Fibroblast of lung (primary cell): ENCODE measurements around the gene ARVCF. TPM values are rescaled to one million over a fixed set of nuclear protein-coding genes. Genes with fewer than 3 reads are reported as not detected.

Experiments used
- DNase-seq, 2 donors: peaks; one replicate each; pipeline versions ENCODE4 v3.0.0 to v3.0.0-alpha.2; 2010; ENCODE audit warnings: low read depth in 2 of 2
- H2AFZ ChIP-seq: 2 replicates; pipeline ENCODE4 v1.5.1; 2012; ENCODE audit warnings: low read length, control low read depth, inconsistent platforms
- H3K27ac ChIP-seq: 2 replicates; pipeline ENCODE4 v1.5.1; 2011; ENCODE audit warnings: low read length, control low read depth; ENCODE audit not compliant: insufficient read depth
- H3K27me3 ChIP-seq: 2 replicates; pipeline ENCODE4 v1.5.1; 2011; ENCODE audit warnings: mild to moderate bottlenecking, low read length; ENCODE audit not compliant: control insufficient read depth, insufficient read depth
- H3K36me3 ChIP-seq: 2 replicates; pipeline ENCODE4 v1.5.1; 2011; ENCODE audit warnings: low read length; ENCODE audit not compliant: control insufficient read depth, insufficient read depth
- H3K4me1 ChIP-seq: 2 replicates; pipeline ENCODE4 v1.5.1; 2011; ENCODE audit warnings: low read length; ENCODE audit not compliant: control insufficient read depth, insufficient read depth; ENCODE audit errors: extremely low read depth
- H3K4me2 ChIP-seq: 2 replicates; pipeline ENCODE4 v1.5.1; 2011; ENCODE audit warnings: low read length, control low read depth; ENCODE audit not compliant: insufficient read depth; ENCODE audit errors: extremely low read depth
- H3K4me3 ChIP-seq, 4 experiments: fragments of 200-600 bp in 1 of 4; sonication (generic) in 1 of 4; replicated peaks in 1 of 4; 2 replicates each; pipeline ENCODE4 v1.5.1; 2011 to 2016; ENCODE audit warnings: low read length in 4 of 4, low read depth in 3 of 4, mild to moderate bottlenecking in 3 of 4, control low read depth in 2 of 4, inconsistent platforms in 1 of 4, mixed read lengths in 1 of 4; ENCODE audit not compliant: insufficient read depth in 1 of 4; ENCODE audit errors: control extremely low read depth in 1 of 4
- H3K79me2 ChIP-seq: 2 replicates; pipeline ENCODE4 v1.5.1; 2012; ENCODE audit warnings: mild to moderate bottlenecking, low read length, inconsistent platforms; ENCODE audit not compliant: control insufficient read depth, insufficient read depth
- H3K9ac ChIP-seq: 2 replicates; pipeline ENCODE4 v1.5.1; 2011; ENCODE audit warnings: mild to moderate bottlenecking, low read length, control low read depth; ENCODE audit not compliant: insufficient read depth
- H3K9me3 ChIP-seq: 2 replicates; pipeline ENCODE4 v1.5.1; 2012; ENCODE audit warnings: low read depth, low read length; ENCODE audit not compliant: control insufficient read depth, insufficient read depth
- H4K20me1 ChIP-seq: 2 replicates; pipeline ENCODE4 v1.5.1; 2011; ENCODE audit warnings: low read length; ENCODE audit not compliant: control insufficient read depth, insufficient read depth; ENCODE audit errors: extremely low read depth
- EZH2 ChIP-seq: IDR thresholded peaks from 2 replicates; pipeline ENCODE4 v1.5.1; 2012; ENCODE audit warnings: low read length, control low read depth, mild to moderate bottlenecking; ENCODE audit errors: missing control alignments
- polyA plus RNA-seq, 2 donors: library from polyadenylated mRNA; depleted of rRNA in 1 of 2; stranded (reverse) in 1 of 2; unstranded in 1 of 2; fragments of >200 nt; gene quantifications; 2 replicates each; pipeline ENCODE4 v1.2.1, GENCODE V29; 2011 to 2012; ENCODE audit warnings: missing spikeins in 1 of 2
- total RNA-seq: library from RNA; depleted of rRNA; stranded (reverse); fragments of >200 nt; gene quantifications from 2 replicates; pipeline ENCODE4 v1.2.1, GENCODE V29; 2014
- TF ChIP-seq, protein P1 (sequence below), 2 donors: IDR thresholded peaks in 1 of 2; conservative IDR thresholded peaks in 1 of 2; 1 replicate in 1 of 2; 2 replicates in 1 of 2; pipeline ENCODE4 v1.5.1; 2011 to 2012; ENCODE audit warnings: low read length in 2 of 2, control low read depth in 1 of 2, inconsistent platforms in 1 of 2, low read depth in 1 of 2, mild to moderate bottlenecking in 1 of 2

Gene ARVCF
- total and polyA plus RNA-seq, 2 donors (not counting 1 experiment from before 2014, with no cell fraction given) = 2.0 to 15.7 TPM

DNA sequence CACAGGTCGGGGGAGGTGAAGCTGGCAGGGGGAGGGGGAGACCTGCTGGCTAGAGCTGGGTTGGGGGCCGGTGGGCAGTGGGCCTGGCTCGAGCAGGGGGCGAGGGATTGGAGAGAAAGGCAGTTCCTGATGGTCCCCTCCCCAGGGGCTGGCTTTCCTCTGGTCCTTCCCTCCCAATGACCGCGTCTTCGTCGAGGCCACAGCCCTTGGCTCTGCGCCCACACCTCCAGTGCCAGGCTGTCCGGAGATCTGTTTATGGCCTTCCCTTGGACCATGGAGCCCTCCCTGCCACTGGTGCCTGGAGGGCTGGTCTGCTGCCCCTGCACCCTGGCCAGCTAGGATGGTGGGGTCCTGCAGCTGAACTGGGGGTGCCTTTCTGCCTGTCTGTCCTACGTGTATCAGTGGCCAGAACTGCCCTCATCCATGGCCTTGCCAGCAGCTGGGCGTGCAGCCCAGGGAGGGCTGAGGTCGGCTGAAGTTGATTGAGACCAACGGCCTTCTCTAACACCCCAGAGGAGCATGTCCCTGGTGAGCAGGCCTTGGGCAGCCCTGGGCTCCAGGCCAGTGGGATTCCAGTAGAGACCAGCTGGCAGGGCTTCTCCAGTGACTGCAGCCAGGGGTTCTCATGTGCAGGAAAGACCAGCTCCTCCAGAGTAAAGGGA lies 16.6 kb upstream of the ARVCF start:
- no peak overlapping the region for H3K4me2 ChIP-seq
- DNase-seq = no peak
- H3K27ac ChIP-seq = no peak overlapping the region
- no peaks in the 10 kb centered on the region for H3K9me3 ChIP-seq
- H3K9ac ChIP-seq = no peak overlapping the region
- no peaks in the 10 kb centered on the region for H3K4me1 ChIP-seq
- H2AFZ ChIP-seq = no peak overlapping the region
- H3K4me3 ChIP-seq = no peak overlapping the region
- no peaks in the 10 kb centered on the region for H3K79me2 ChIP-seq
- H3K27me3 ChIP-seq = no peaks in the 10 kb centered on the region
- H3K36me3 ChIP-seq = peaks cover 2% of the 10 kb centered on the region
- TF ChIP-seq, protein P1, sequence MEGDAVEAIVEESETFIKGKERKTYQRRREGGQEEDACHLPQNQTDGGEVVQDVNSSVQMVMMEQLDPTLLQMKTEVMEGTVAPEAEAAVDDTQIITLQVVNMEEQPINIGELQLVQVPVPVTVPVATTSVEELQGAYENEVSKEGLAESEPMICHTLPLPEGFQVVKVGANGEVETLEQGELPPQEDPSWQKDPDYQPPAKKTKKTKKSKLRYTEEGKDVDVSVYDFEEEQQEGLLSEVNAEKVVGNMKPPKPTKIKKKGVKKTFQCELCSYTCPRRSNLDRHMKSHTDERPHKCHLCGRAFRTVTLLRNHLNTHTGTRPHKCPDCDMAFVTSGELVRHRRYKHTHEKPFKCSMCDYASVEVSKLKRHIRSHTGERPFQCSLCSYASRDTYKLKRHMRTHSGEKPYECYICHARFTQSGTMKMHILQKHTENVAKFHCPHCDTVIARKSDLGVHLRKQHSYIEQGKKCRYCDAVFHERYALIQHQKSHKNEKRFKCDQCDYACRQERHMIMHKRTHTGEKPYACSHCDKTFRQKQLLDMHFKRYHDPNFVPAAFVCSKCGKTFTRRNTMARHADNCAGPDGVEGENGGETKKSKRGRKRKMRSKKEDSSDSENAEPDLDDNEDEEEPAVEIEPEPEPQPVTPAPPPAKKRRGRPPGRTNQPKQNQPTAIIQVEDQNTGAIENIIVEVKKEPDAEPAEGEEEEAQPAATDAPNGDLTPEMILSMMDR (conservative IDR thresholded peaks at IDR 0.05 in 1 of 2, IDR thresholded peaks at IDR 0.05 in 1 of 2; ENCODE audit: low read depth in 1 of 2, low read length in 2 of 2) = no peak
- no peak for TF ChIP-seq EZH2
- H4K20me1 ChIP-seq = no peaks in the 10 kb centered on the region

DNA sequence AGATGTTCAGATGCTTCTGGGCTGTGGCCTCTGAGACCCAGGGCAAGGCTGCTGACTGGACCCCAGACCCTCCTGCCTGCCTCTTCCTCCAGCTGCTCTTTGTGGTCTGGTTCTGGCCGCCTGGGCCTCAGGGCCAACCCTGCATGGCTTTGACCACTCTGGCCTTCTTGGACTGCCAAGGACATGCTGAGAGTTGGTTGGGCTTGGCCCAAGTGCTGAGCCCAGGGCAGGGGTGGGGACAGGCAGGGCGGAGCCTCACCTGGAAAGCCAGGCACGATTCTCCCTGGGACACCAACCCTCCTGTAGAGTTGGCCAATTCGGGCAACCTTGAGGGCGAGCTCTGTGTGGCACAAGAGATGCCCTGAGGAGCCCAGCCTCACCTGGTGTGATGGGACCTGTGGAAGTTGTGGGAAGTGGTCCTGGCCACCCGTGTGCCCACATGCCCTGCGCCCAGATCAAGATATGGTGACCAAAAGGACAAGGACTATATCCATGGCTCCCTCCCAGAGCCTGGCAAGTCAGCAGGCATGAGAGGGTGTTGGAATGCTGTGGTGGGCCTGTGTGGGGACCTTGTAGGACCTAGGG lies 15.9 kb upstream of the ARVCF start:
- no peak for DNase-seq
- Histone ChIP-seq H3K9me3 (no peaks in the 10 kb centered on the region), H2AFZ (no peak overlapping the region), H3K27me3 (no peaks in the 10 kb centered on the region), H3K36me3 (peaks cover 2% of the 10 kb centered on the region), H3K4me2 (no peak overlapping the region), H3K79me2 (no peaks in the 10 kb centered on the region), H4K20me1 (no peaks in the 10 kb centered on the region), H3K4me3 (no peak overlapping the region), H3K27ac (no peak overlapping the region), H3K4me1 (no peaks in the 10 kb centered on the region), H3K9ac (no peak overlapping the region)
- TF ChIP-seq, protein P1 (conservative IDR thresholded peaks at IDR 0.05 in 1 of 2, IDR thresholded peaks at IDR 0.05 in 1 of 2; ENCODE audit: low read depth in 1 of 2, low read length in 2 of 2) = no peak
- no peak for TF ChIP-seq EZH2

DNA sequence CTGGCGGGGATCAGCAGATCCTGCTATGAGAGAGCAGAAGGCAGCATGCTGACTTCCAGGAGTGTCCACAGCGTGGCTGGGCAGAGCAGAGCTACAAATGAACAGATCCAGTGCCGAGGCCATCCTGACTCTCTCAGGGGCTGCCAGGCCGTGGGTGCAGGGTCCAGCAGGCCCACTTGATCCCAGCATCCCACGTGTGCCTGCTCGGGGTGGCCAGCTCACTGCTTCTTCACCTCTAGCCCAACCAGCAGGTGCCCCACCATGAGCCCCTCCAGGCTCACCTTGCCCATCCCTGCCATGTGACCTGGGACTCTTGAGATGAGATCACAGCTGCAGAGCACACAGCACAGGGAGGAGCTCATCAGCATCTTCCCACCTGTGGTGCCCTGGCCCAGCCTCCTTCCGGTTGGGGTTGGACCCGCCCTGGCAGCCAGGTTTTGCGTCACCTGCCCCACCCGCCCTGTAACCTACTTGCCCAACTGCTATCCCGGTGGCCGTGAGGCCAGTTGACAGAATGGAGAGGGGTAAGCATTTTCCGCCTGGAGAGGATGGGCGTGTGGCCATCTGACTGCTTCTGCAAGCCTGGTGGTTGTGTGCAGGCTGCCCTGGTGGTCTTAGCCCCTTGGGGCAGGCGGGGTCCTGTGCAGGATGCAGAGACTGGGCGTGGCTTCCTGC lies 15.2 kb upstream of the ARVCF start:
- Histone ChIP-seq H4K20me1 (no peaks in the 10 kb centered on the region), H3K79me2 (no peaks in the 10 kb centered on the region), H3K4me2 (no peak overlapping the region), H3K27ac (no peak overlapping the region), H3K4me1 (no peaks in the 10 kb centered on the region), H3K9me3 (no peaks in the 10 kb centered on the region), H3K4me3 (no peak overlapping the region), H3K27me3 (no peaks in the 10 kb centered on the region), H3K36me3 (peaks cover 2% of the 10 kb centered on the region), H2AFZ (no peak overlapping the region), H3K9ac (no peak overlapping the region)
- TF ChIP-seq, protein P1 (conservative IDR thresholded peaks at IDR 0.05 in 1 of 2, IDR thresholded peaks at IDR 0.05 in 1 of 2; ENCODE audit: low read depth in 1 of 2, low read length in 2 of 2) = no peak
- no peak for TF ChIP-seq EZH2
- no peak for DNase-seq
